Hepatocyte (in vitro differentiated cells): Measurements from ENCODE around the gene TSSC4. TPM values are rescaled to one million over a fixed set of nuclear protein-coding genes. Genes with fewer than 3 reads are reported as not detected.

ENCODE experiments used
- DNase-seq: peaks from one replicate; pipeline ENCODE4 v3.0.0-alpha.2; 2016; ENCODE audit warnings: low spot score
- H2AFZ ChIP-seq: fragments of 200-600 bp; sonication (generic); 2 replicates; pipeline ENCODE4 v1.6.0; 2016; ENCODE audit warnings: antibody characterized with exemption, mild to moderate bottlenecking
- H3K27ac ChIP-seq: fragments of 200-600 bp; sonication (generic); 2 replicates; pipeline ENCODE4 v1.5.1; 2016; ENCODE audit warnings: mild to moderate bottlenecking
- H3K27me3 ChIP-seq: fragments of 200-600 bp; sonication (generic); 2 replicates; pipeline ENCODE4 v1.6.1; 2016
- H3K36me3 ChIP-seq: fragments of 200-600 bp; sonication (generic); replicated peaks from 2 replicates; pipeline ENCODE4 v1.5.1; 2016; ENCODE audit warnings: low read depth; ENCODE audit not compliant: insufficient read depth
- H3K4me1 ChIP-seq: fragments of 200-600 bp; sonication (generic); 2 replicates; pipeline ENCODE4 v1.5.1; 2016; ENCODE audit warnings: mild to moderate bottlenecking, moderate library complexity; ENCODE audit not compliant: insufficient read depth
- H3K4me2 ChIP-seq: fragments of 200-600 bp; sonication (generic); 2 replicates; pipeline ENCODE4 v1.6.0; 2016
- H3K4me3 ChIP-seq: fragments of 200-600 bp; sonication (generic); 2 replicates; pipeline ENCODE4 v1.5.1; 2016; ENCODE audit warnings: mild to moderate bottlenecking
- H3K79me2 ChIP-seq: fragments of 200-600 bp; sonication (generic); 2 replicates; pipeline ENCODE4 v1.6.0; 2017; ENCODE audit warnings: mild to moderate bottlenecking
- H3K9me2 ChIP-seq: fragments of 200-600 bp; sonication (generic); replicated peaks from 2 replicates; pipeline ENCODE4 v1.6.0; 2017; ENCODE audit warnings: mild to moderate bottlenecking; ENCODE audit not compliant: insufficient read depth
- H3K9me3 ChIP-seq: fragments of 200-600 bp; sonication (generic); 2 replicates; pipeline ENCODE4 v1.5.1; 2016; ENCODE audit warnings: low read depth, mild to moderate bottlenecking
- H4K20me1 ChIP-seq: fragments of 200-600 bp; sonication (generic); 2 replicates; pipeline ENCODE4 v1.6.0; 2016; ENCODE audit warnings: mild to moderate bottlenecking; ENCODE audit not compliant: insufficient read depth, poor library complexity, severe bottlenecking
- CTCF ChIP-seq: fragments of 200-600 bp; sonication (generic); IDR thresholded peaks from 2 replicates; pipeline ENCODE4 v1.5.1; 2016; ENCODE audit warnings: antibody characterized with exemption, mild to moderate bottlenecking; ENCODE audit not compliant: poor library complexity
- EZH2 ChIP-seq: fragments of 200-600 bp; sonication (generic); IDR thresholded peaks from 2 replicates; pipeline ENCODE4 v1.6.1; 2016; ENCODE audit warnings: antibody characterized with exemption, mild to moderate bottlenecking, borderline replicate concordance
- EZH2phosphoT487 ChIP-seq: fragments of 200-600 bp; sonication (generic); IDR thresholded peaks from one replicate; pipeline ENCODE4 v1.6.1; 2018; ENCODE audit warnings: antibody characterized with exemption, mild to moderate bottlenecking, low read depth, moderate library complexity; ENCODE audit not compliant: unreplicated experiment, severe bottlenecking
- WGBS: methylation state at CpG from one replicate; pipeline ENCODE4 v1.1.6; 2016; ENCODE audit warnings: low lambda C conversion rate; ENCODE audit errors: missing lambda C conversion rate; 5-methylcytosine and 5-hydroxymethylcytosine counted together
- polyA plus RNA-seq: library from polyadenylated mRNA; unstranded; fragments of >200 nt; fragmentation: Nextera tagmentation; extraction: Ambion mirVana; gene quantifications from 2 replicates; pipeline ENCODE4 v1.2.1, GENCODE V29; 2016
- total RNA-seq: library from RNA; depleted of rRNA; stranded (reverse); fragments of >200 nt; gene quantifications from 2 replicates; pipeline ENCODE4 v1.2.3, GENCODE V29; 2014

TSSC4 gene
- total and polyA plus RNA-seq, 2 experiments from 2014 or later, result 33.8 to 68.5 TPM

- no peak for DNase-seq
- no peak overlapping the region for H3K4me3 ChIP-seq
- H3K4me1 ChIP-seq, result no peaks in the 10 kb centered on the region
- H3K79me2 ChIP-seq, result no peaks in the 10 kb centered on the region
- no peaks in the 10 kb centered on the region for H4K20me1 ChIP-seq
- WGBS, result 97% methylated on average over 7 of the region's 7 CpGs
- H2AFZ ChIP-seq, result no peak overlapping the region
- no peaks in the 10 kb centered on the region for H3K36me3 ChIP-seq
- H3K4me2 ChIP-seq, result no peak overlapping the region
- H3K9me3 ChIP-seq, result no peaks in the 10 kb centered on the region
- no peaks in the 10 kb centered on the region for H3K9me2 ChIP-seq
- TF ChIP-seq EZH2phosphoT487 (no peak), EZH2 (no peak), CTCF (no peak)
- no peak overlapping the region for H3K27ac ChIP-seq
- H3K27me3 ChIP-seq, result no peaks in the 10 kb centered on the region
These were observed 32.2 kb upstream of the TSSC4 start for GRCh38 chr11:2368178-2368850.

DNA sequence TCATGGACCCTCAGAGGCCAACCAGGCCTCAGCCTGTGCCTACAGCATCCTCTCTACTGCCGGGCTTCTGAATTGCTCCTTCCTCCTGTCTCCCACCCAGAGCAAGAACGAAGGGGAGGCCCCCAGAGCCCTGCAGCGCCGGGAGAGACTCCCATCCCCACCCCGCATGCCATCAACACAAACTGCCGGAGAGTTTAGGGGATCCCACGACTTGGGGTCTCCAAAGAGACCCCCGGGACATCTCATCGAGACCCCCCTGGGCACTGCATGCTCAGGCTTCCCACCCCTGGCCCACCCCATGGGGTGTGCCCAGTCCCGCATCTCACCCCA, 31.7 kb upstream of the TSSC4 start:
- H3K4me2 ChIP-seq, result no peak overlapping the region
- H3K79me2 ChIP-seq, result no peaks in the 10 kb centered on the region
- DNase-seq, result no peak
- H3K36me3 ChIP-seq, result no peaks in the 10 kb centered on the region
- 97% methylated on average over 3 of the region's 10 CpGs for WGBS
- no peak overlapping the region for H3K27ac ChIP-seq
- no peaks in the 10 kb centered on the region for H4K20me1 ChIP-seq
- H3K27me3 ChIP-seq, result no peaks in the 10 kb centered on the region
- H3K4me3 ChIP-seq, result no peak overlapping the region
- no peaks in the 10 kb centered on the region for H3K9me3 ChIP-seq
- no peak overlapping the region for H2AFZ ChIP-seq
- H3K4me1 ChIP-seq, result no peaks in the 10 kb centered on the region
- no peak for TF ChIP-seq EZH2
- no peak for TF ChIP-seq CTCF
- TF ChIP-seq EZH2phosphoT487, result no peak
- H3K9me2 ChIP-seq, result no peaks in the 10 kb centered on the region

- TF ChIP-seq CTCF, result no peak
- no peak for TF ChIP-seq EZH2
- no peak for TF ChIP-seq EZH2phosphoT487
- no peaks in the 10 kb centered on the region for H3K36me3 ChIP-seq
- 96% methylated on average over 11 of the region's 12 CpGs for WGBS
- no peaks in the 10 kb centered on the region for H3K4me1 ChIP-seq
- H2AFZ ChIP-seq, result no peak overlapping the region
- no peak for DNase-seq
- no peaks in the 10 kb centered on the region for H3K27me3 ChIP-seq
- no peaks in the 10 kb centered on the region for H3K9me3 ChIP-seq
- H3K4me2 ChIP-seq, result no peak overlapping the region
- no peaks in the 10 kb centered on the region for H4K20me1 ChIP-seq
- no peak overlapping the region for H3K4me3 ChIP-seq
- H3K27ac ChIP-seq, result no peak overlapping the region
- no peaks in the 10 kb centered on the region for H3K79me2 ChIP-seq
- H3K9me2 ChIP-seq, result no peaks in the 10 kb centered on the region
These were observed 31.2 kb upstream of the TSSC4 start for GRCh38 chr11:2369320-2369719.
